Kidney (tissue), 14 donors: ENCODE measurements around the gene NUMB. TPM values are rescaled to one million over a fixed set of nuclear protein-coding genes. Genes with fewer than 3 reads are reported as not detected.
"Not testable (repeated sequence)": the region's sequence is repeated elsewhere in the genome, so short reads cannot be mapped to it uniquely, and the experiment has no call there.

Experiments used
- DNase-seq, 5 donors: peaks; one replicate each; pipeline ENCODE4 v3.0.0-alpha.2; 2013 to 2020
- FAIRE-seq: peaks from 2 replicates; lab custom pipeline; 2012; peaks lifted over from hg19 to GRCh38; lab: Jason Lieb, UNC
- H3K27ac ChIP-seq, 2 donors: one replicate each; pipeline ENCODE4 v1.7.0; 2013; ENCODE audit warnings: low read depth in 2 of 2, low read length in 2 of 2, inconsistent platforms in 1 of 2
- H3K27me3 ChIP-seq: one replicate; pipeline ENCODE4 v1.7.1; 2013; ENCODE audit warnings: low read length, inconsistent platforms; ENCODE audit not compliant: control insufficient read depth, insufficient read depth
- H3K36me3 ChIP-seq, 3 donors: one replicate each; pipeline versions ENCODE4 v1.7.0 to v1.7.1; 2013; ENCODE audit warnings: low read length in 3 of 3, control low read depth in 1 of 3, inconsistent platforms in 1 of 3; ENCODE audit not compliant: insufficient read depth in 3 of 3, control insufficient read depth in 2 of 3
- H3K4me1 ChIP-seq, 3 donors: one replicate each; pipeline versions ENCODE4 v1.7.0 to v1.7.1; 2013; ENCODE audit warnings: low read length in 3 of 3, inconsistent platforms in 1 of 3, low read depth in 1 of 3; ENCODE audit not compliant: control insufficient read depth in 2 of 3, insufficient read depth in 2 of 3
- H3K4me3 ChIP-seq, 3 donors: one replicate each; pipeline versions ENCODE4 v1.7.0 to v1.8.1; 2013; ENCODE audit warnings: low read length in 3 of 3, control low read depth in 1 of 3, inconsistent platforms in 1 of 3
- H3K9ac ChIP-seq, 3 donors: one replicate each; pipeline versions ENCODE4 v1.7.0 to v1.7.1; 2013; ENCODE audit warnings: low read length in 3 of 3, control low read depth in 1 of 3, inconsistent platforms in 1 of 3
- H3K9me3 ChIP-seq, 3 donors: one replicate each; pipeline versions ENCODE4 v1.7.0 to v1.7.1; 2013; ENCODE audit warnings: low read length in 3 of 3, control low read depth in 1 of 3, inconsistent platforms in 1 of 3; ENCODE audit not compliant: control insufficient read depth in 2 of 3, insufficient read depth in 1 of 3
- intact Hi-C: fragments of 100-400 bp; cut with DNase I; formaldehyde crosslinking; loops from one replicate; pipeline ENCODE4 v1.11.1; 2022
- polyA plus RNA-seq: library from polyadenylated mRNA; stranded (reverse); fragments of 350-450 nt; fragmentation: Illumina TruSeq; extraction: RNeasy Lipid Tissue Mini Kit (QIAGEN cat#74804); gene quantifications from one replicate; pipeline ENCODE4 v1.2.3, GENCODE V29; 2014; ENCODE audit warnings: low read depth, low replicate concordance; ENCODE audit not compliant: insufficient read depth
- total RNA-seq: library from RNA; stranded (reverse); fragmentation: NEBNext Ultra II Directional; extraction: Animal tissue kit (Norgen Biotek cat#: 25700); gene quantifications from one replicate; pipeline ENCODE4 v1.2.1, GENCODE V29; 2021
- TF ChIP-seq, protein P1 (sequence below): IDR thresholded peaks from 3 replicates; pipeline ENCODE4 v1.5.1; 2012; ENCODE audit warnings: mild to moderate bottlenecking, moderate library complexity, borderline replicate concordance; ENCODE audit not compliant: insufficient read depth; ENCODE audit errors: extremely low read depth
- donor health status: control.
- donor health status: control.
- donor health status: control.
- donor health status: control.
- donor health status: control.
- donor health status: DM: yes; HTN: yes; CAD: no.
- donor health status: Normal renal cell carcinoma (clear cell type).

Gene NUMB
- total and polyA plus RNA-seq, 2 donors from 2014 or later, result 42.4 to 104 TPM

DNA sequence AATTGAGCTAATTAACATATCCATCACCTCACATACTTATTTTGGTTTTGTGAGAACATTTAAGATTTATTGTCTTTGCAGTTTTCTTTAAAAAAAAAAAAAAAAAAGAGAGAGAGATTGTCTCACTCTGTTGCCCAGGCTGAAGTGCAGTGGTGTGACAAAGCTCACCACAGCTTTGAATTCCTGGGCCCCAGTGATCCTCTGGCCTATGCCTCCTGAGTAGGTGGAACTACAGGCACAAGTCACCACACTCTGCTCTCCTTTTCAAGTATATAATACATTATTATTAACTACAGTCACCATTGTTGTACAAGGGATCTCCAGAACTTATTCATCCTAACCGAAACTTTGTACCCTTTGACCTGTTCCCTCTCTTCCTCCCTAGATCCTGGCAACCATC lies 64.0 kb downstream of the NUMB start:
- no peak overlapping the region for H3K9ac ChIP-seq
- H3K27ac ChIP-seq, result no peak overlapping the region
- H3K36me3 ChIP-seq, result no peaks in the 10 kb centered on the region
- H3K4me1 ChIP-seq, result peaks cover 0 to 4% (median 0%) of the 10 kb centered on the region in 3 donors
- no peak for FAIRE-seq
- no peaks in the 10 kb centered on the region for H3K9me3 ChIP-seq
- TF ChIP-seq, protein P1, sequence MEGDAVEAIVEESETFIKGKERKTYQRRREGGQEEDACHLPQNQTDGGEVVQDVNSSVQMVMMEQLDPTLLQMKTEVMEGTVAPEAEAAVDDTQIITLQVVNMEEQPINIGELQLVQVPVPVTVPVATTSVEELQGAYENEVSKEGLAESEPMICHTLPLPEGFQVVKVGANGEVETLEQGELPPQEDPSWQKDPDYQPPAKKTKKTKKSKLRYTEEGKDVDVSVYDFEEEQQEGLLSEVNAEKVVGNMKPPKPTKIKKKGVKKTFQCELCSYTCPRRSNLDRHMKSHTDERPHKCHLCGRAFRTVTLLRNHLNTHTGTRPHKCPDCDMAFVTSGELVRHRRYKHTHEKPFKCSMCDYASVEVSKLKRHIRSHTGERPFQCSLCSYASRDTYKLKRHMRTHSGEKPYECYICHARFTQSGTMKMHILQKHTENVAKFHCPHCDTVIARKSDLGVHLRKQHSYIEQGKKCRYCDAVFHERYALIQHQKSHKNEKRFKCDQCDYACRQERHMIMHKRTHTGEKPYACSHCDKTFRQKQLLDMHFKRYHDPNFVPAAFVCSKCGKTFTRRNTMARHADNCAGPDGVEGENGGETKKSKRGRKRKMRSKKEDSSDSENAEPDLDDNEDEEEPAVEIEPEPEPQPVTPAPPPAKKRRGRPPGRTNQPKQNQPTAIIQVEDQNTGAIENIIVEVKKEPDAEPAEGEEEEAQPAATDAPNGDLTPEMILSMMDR, result no peak
- no peak overlapping the region for H3K4me3 ChIP-seq
- no peak for DNase-seq
- intact Hi-C loops, result no loop called here
- H3K27me3 ChIP-seq, result no peaks in the 10 kb centered on the region

DNA sequence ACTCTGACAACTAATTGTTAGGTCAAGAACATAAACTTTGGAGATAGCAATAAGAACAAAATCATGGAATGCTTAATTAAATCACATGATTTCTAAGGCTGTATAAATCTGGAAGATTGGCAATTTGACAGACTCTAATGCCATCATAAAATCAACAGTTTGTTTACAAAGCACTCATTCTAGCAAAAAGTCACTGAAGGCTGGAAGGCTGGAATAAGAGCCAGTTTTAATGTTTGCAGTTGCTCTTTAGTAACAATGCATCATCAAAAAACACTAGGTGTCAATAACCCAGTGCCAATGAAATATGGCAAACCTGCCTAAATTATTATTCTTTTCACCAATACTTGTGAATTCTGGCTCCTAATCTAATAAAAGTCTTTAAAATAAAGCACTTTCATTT lies 65.0 kb downstream of the NUMB start:
- DNase-seq (no peak), FAIRE-seq (no peak)
- no peak overlapping the region for H3K27ac ChIP-seq
- no peaks in the 10 kb centered on the region for H3K9me3 ChIP-seq
- H3K4me1 ChIP-seq, result peaks cover 0 to 4% (median 0%) of the 10 kb centered on the region in 3 donors
- TF ChIP-seq, protein P1, result no peak
- intact Hi-C loops, result no loop called here
- H3K9ac ChIP-seq, result no peak overlapping the region
- H3K36me3 ChIP-seq, result no peaks in the 10 kb centered on the region
- no peaks in the 10 kb centered on the region for H3K27me3 ChIP-seq
- H3K4me3 ChIP-seq, result no peak overlapping the region

DNA sequence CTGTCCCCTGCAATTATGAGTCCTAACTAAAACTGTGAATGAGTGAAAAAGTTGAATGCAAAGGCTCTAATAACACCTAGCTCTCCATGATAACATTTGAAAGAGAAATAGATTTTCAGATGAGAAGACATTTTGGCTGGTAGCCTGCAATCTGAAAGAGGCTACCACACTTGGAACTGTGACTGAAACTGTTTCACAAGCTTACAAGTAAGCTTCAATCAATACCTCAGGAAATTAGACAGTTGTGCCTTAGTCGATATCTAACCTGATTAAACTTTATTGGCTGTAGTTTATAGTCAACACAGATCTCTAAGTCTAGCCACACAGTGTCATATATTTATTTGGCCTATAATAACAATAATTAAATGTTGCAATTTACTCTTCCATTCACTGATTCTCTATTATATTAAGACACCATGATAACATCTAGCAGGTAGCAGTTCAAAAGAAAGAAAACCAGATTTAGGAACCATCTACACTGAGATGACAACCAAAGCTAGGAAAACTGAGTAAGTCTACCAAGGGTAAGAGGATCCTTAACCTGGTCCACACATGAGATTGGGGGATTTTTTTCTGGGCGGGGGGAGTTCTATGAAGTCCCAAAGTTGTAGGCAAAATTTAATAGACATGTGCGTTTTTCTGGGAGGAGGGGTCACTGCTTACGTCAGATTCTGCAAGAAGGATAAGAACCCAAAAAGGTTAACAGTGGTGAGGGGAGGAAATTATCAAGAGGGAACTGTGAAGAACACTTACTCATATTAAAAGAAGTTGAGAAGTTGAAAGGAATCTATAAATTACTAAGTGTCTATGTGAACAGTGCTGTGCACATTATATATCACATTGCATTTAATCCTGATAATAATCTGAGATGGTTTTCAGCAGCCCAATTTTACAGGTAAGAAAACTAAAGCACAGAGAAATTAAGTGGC lies 65.8 kb downstream of the NUMB start:
- H3K36me3 ChIP-seq, result no peaks in the 10 kb centered on the region
- no peak overlapping the region for H3K4me3 ChIP-seq
- no peaks in the 10 kb centered on the region for H3K4me1 ChIP-seq
- no peak overlapping the region for H3K27ac ChIP-seq
- H3K9ac ChIP-seq, result no peak overlapping the region
- intact Hi-C loops, result no loop called here
- H3K27me3 ChIP-seq, result no peaks in the 10 kb centered on the region
- FAIRE-seq (no peak), DNase-seq (no peak)
- TF ChIP-seq, protein P1, result no peak
- H3K9me3 ChIP-seq, result no peaks in the 10 kb centered on the region

DNA sequence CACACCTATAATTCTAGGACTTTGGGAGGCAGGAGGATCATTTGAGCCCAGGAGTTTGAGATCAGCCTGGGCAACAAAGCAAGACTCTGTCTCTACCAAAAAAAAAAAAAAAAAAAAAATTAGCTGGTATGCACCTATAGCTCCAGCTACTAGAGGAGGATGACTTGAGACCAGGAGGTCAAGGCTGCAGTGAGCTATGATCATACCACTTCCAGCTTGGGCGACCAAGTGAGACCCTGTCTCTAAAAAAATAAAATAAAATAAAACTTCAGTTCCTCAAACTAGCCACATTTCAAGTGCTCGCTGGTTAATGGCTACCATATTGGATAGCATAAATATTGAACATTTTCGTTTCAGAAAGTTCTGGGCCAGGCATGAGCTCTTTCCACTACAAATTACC lies 70.5 kb downstream of the NUMB start:
- intact Hi-C loops, H3K4me1 ChIP-seq, H3K36me3 ChIP-seq, H3K9ac ChIP-seq, FAIRE-seq, H3K9me3 ChIP-seq, DNase-seq, H3K4me3 ChIP-seq, H3K27me3 ChIP-seq, H3K27ac ChIP-seq: not testable (repeated sequence)
